Measurements from ENCODE around the gene STXBP1.

GRCh38 chr9:127730262-127730661 is 118.2 kb downstream of the STXBP1 start:
- TF ChIP-seq CTCF (IDR thresholded peaks at IDR 0.05) (no peak), RNF2 (IDR thresholded peaks at IDR 0.05; ENCODE audit: borderline replicate concordance, low read depth) (no peak), CBX2 (IDR thresholded peaks at IDR 0.05; ENCODE audit: borderline replicate concordance, low read depth) (no peak), POLR2A (IDR thresholded peaks at IDR 0.05; ENCODE audit: low read length) (no peak), CHD4 (IDR thresholded peaks at IDR 0.05; ENCODE audit: borderline replicate concordance) (no peak)
- TF ChIP-seq, protein P1, sequence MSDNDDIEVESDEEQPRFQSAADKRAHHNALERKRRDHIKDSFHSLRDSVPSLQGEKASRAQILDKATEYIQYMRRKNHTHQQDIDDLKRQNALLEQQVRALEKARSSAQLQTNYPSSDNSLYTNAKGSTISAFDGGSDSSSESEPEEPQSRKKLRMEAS (IDR thresholded peaks at IDR 0.05), result no peak
